Stimulated activated CD8-positive, alpha-beta memory T cell treated with anti-CD3 and anti-CD28 coated beads, Interleukin-7, amount 100 ng/mL, for 1 hour (primary cell): ENCODE measurements around the gene KARS1.
"Not testable (repeated sequence)": the region's sequence is repeated elsewhere in the genome, so short reads cannot be mapped to it uniquely, and the experiment has no call there.

Experiments used
- DNase-seq, 2 donors: peaks; one replicate each; pipeline ENCODE4 v3.0.0-alpha.2; 2020; ENCODE audit warnings: low read depth in 2 of 2

KARS1 gene

DNA sequence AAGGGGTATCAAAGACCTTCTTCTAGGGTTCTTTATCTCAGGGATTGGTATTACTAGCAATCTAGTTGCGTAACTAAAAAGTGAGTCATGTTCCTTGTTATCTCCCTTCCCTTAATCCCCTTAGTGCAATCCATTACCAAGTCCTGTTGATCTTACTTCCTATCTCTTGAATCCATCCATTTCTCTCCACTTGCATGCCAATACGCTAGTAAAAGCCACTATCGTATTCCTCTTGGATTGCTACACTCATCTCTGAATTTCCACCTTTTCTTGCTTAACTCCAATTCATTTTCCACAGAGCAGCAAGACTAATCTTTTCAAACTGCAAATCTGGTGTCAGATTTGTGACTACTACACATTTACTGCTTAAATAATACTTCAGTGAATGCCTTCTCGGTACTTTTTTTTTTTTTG is 22.5 kb downstream of the KARS1 start:
- no peak for DNase-seq

DNA sequence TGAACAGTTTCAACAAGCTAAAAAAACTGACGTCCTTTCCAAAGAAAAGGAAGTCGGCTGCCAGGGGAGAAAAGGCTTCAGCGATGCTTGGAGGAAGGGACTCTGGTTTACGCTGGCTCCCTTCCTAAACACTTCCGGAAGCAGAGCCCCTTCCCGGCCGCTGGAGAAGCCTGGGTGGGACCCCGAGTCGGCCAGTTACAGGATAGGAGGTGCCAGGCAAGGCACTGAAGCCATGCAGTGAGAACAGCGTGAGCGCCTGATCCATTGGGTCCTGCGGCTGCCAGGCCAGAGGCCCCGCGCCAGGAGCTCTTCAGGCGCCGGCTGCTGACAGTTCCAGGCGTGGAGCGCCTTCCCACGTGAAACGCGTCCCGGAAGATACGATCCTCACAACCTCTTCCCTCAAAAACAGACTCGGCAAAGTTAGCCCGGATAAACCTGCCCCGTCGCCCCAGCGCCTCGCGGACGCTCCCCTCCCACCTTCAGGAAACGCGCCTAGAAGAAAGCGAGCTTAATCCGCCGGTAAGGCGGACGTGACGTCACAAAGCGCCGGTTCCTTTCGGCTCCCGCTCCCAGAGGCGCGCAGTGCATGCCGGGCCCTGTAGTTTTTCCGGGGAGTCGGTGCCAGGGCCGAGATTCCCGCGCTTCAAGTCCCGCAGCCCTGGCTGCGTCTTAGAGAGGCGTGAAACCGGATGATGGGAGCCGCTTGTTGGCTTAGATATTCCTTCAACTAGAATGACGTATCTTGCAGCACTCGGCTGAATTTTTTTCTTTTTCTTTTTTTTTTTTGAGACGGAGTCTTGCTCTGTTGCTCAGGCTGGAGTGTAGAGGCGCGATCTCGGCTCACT is 24.5 kb downstream of the KARS1 start, which contains the start of gene ADAT1:
ADAT1 (minus strand) TSS at position 521 of the 845 bp plus-strand sequence. CDS start 2,482 bp downstream, outside the sequence.
- DNase-seq = peak; percentile 92 to 96

DNA sequence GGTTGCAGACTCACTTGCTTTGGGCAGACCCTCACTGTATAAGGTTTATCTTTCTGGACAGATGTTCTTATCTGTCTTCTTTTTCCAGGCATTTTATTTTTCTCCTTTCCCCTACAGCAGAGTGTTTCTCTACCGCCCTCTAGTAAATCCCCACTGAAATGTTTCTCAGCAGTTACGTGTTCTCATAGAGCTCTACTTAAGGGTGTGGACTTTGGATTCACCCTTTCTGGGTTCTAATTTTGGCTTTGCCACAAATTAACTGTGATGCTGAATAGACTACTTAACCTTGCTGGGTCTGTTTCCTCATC is 26.3 kb downstream of the KARS1 start:
- DNase-seq = no peak

DNA sequence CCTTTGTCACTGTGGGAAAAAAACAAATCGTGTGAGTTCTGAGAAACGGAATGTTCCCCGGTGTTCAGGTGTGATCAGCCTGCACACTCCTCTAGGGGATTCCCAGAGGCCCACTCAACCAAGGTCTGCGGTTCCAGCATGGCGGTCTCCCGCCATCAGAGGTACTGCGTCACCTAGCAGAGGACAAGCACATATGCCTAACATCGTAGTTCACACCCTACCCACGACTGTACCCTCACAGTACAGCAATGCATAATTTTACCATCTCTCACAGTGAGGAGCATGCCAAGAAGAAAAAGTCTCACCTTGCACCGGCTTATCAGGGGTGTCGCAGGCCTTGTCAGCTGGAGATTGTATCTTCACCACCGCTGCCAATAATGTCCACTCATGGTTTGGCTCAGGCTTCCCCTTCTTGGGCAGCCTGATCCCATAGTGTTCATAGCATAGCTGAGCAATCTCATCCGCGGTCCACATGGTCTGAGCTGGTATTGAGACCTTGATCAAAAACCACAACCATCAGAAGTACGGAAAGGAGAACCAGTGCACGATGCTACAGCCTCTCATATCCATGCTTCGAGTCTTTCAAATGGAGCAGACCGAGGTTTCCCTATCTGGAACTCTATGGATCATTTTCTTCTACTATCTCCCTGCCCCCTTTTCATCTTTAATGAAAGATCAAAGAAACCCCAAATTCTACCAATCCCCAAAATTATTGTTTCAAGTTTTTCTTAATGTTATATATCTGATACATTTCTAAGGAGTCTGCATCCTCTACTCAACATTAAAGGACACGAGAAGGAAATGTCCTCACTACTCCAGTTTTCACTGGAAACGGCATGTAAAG is 26.9 kb downstream of the KARS1 start:
- peak in 1 of 2 donors; percentile 13 for DNase-seq

GRCh38 chr16:75618780-75619179 is 28.7 kb downstream of the KARS1 start:
- DNase-seq = no peak

- DNase-seq = no peak
Observed at GRCh38 chr16:75617121-75617520, 30.3 kb downstream of the KARS1 start.

DNA sequence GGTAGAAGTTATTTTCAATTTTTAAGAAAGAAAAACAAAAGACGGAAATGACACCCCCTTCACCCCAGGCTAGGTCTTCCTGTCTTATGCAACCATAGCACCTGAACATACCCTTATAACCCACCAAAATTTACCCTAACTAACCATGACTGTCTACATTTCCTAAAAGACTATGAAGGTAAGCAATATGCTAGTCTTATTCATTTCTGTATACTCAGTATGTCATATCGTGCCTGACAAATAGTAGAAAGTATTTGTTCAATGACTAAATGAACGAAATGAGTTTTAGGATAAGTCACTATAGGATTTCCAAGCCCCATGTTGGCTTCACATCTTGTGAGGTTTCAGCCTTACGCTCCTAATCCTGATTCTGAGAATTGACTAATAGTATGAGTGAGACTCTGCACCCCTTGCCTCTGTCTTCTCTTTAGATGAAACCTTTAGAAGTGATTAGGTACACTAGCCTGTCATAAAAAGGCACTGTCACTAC is 30.9 kb downstream of the KARS1 start:
- DNase-seq = no peak

DNA sequence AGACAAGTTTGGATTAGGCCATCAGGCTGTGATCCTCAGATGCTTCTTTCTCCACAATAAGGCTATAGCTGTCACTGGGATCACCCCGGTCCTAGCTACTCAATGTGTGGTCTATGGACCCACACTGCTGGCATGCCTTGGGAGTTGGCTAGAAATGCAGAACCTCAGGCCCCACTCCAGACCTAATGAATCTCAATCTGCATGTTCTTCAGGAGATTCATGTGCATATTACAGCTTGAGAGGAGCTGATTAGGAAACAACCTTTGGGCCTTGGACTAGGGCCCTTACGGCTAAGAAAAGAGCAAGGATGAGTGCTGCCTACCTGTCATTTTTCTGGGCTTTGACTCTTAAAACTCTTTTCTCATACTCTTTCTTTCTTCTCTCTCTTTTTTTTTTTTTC is 31.8 kb downstream of the KARS1 start:
- no peak for DNase-seq

GRCh38 chr16:75614066-75614897 is 33.2 kb downstream of the KARS1 start:
- DNase-seq = no peak

DNA sequence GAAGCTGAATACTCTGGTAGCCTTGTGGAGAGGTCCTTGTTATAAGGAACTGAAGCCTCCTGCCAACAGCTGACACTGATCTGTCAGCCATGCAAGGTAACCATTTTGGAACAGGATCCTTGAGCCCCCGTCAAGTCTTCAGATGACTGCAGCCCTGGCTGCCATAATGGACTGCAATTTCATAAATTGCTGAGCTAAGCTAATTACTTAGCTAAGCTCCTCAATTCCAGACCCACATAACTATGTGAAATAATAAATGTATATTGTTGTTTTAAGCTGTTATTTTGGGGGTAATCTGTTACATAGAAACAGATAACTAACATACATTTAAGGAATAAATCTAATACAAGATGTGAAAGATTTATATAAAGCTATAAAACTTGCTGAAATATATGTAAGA is 41.0 kb downstream of the KARS1 start:
- no peak for DNase-seq

DNA sequence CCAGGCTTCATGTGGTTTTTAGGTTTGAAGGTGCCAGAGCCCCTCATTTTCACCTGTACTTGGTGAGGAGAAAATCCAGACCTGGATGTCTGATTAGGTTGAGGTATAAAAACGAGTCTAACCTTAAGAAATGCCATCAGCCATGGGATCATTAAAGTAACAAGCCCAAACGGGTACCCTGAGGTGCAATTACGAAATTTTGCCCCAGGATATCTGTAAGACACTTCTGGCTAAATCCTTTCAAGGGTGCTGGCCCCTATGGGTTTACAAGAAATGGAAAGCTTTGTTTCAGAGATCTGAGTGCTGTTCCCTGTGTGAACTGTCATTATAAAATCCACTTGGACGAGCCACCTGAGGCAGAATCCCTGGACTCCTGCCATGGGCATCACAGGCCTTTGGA is 44.2 kb downstream of the KARS1 start:
- DNase-seq = no peak

- DNase-seq = no peak
Observed at GRCh38 chr16:75599452-75600277, 47.8 kb downstream of the KARS1 start.

DNA sequence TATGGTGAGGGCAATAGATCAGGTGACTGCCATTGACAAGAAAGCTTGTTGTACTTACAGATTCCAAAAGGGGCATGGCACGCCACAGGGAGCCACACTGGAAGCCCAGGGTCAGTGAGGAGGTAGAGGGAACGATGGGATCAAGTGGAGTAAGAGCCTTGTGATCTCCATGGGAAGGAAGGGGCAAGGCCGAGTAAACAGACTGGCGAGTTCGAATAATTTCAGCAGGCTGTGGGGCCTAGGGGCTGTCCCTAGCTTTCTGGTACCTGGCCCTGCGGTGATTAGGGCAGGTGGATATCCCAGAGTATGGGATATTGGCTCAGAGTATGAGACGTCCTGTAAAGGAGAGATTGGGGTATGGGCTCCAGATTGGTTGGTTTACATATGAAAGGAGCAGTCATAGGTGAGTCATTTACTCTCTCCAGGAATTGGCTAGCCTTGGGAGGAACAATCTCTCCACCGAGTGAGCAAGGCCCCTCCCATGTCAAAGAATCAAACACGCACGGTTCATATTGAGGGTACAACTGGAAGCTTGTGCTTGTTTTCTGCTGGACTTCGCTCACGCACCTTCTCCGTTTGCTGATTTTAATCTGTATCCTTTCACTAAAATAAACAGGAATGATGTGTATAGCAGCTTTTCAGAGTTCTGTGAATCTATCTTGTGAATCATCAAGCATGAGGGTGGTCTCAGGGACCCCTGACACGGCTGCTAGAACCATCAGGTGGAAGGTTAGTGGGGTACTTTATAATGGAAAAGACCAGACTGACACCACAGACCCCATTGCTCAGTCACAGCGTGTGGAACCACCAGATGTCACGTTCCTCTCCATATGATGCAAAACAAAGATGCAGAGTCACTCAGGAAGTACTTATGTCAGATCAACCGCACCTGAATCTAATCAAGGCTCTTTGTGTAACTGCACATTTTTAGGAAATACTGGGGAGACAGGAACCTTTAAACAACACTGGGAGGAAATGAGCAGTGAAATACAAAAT is 53.3 kb downstream of the KARS1 start:
- DNase-seq = no peak

DNA sequence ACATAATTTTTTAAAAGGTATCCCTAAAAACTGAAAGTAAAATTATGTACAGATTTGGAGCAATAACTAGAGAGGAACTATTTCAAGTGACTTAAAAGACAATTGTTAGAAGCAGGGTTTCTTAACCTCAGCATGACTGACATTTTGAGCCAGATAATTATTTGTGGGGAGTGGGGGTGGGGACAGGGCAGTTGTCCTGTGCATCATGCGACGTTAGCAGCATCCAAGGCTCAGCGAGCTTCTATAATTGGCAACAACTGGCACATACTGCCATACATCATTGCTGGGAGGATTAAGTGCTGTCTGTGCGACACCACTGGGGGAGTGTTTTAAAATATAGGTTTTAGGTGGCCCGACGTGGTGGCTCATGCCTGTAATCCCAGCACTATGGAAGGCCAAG is 54.2 kb downstream of the KARS1 start:
- no peak for DNase-seq

DNA sequence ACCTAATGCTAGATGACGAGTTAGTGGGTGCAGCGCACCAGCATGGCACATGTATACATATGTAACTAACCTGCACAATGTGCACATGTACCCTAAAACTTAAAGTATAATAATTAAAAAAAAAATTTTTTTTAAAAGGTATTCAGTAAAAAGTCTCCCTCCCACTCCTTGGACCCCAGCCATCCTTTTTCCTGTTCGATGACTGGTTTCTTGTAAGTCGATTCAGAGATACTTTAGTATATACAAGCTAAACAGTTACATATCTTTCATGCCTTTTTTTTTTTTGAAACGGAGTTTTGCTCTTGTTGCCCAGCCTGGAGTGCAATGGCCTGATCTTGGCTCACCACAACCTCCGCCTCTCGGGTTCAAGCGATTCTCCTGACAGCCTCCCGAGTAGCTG is 55.5 kb downstream of the KARS1 start:
- not testable (repeated sequence) for DNase-seq

DNA sequence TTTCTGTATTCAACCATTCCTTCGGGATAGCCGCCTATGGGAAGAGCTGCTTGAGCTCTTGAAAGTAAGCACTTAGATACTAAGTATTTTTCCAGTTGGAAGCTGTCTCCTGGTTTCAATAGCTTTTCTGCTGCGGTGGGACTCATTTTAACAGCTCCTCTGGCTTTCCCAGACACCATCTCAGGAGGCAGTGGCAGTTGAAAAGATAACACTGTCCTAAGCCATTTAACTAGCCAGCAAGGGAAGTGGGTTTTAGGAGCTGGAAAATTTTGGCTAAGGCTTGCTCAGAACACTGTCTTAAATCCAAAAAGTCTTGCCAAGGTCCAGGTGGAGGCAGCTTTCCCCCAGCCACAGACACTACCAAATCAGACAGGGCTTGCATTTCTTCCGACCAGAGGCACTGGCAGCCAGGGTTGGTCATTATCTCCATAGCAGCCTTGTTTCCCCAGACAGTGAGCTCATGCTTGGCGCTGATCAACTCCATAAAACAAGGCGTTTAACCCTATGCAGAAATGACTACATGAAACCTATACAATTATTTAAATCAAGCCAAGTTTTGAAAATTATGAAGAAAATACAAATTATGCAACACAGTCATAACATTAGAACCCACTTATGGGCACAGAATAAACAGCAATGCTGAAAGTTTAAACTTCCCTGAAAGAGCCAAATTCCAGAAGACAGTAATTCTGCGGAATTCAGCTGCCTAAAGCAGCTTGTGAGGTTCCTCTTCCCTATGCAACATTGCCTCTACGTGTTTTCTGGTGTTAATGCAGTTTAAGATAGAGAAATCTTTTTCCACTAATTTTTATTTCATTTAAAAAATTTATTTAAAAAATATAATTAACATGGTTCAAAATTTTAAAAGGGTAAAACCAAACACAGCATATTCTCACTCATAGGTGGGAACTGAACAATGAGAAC is 56.3 kb downstream of the KARS1 start:
- DNase-seq = no peak

- DNase-seq = no peak
Observed at GRCh38 chr16:75589306-75589705, 58.2 kb downstream of the KARS1 start.

- DNase-seq = no peak
Observed at GRCh38 chr16:75588716-75589115, 58.7 kb downstream of the KARS1 start.

DNA sequence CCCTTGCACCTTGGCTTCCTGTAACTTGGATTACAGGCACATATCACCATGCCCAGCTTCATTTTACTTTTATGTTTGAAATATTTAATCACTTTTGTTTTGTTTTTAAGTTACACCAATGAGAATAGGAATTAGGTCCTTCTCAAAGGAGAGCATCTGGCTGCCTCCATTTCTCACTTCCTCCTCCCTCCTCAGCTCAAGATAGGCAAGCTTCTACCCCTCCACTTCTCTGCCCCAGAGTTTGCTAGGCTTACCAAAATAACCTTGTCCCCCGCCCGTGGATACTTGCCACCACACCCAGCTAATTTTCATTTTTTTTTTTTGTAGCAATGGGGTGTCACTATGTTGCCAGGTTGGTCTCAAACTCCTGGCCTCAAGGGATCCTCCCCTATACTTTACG is 63.4 kb downstream of the KARS1 start:
- DNase-seq = no peak
